HG03045 (cell line): ENCODE results near the gene FRG1.
"Not testable (repeated sequence)": the region's sequence is repeated elsewhere in the genome, so short reads cannot be mapped to it uniquely, and the experiment has no call there.

Experiments used
- ATAC-seq: cut with Tn5 transposase; IDR thresholded peaks from one replicate; pipeline ENCODE4 v1.9.1; 2021; ENCODE audit warnings: mild to moderate bottlenecking, moderate library complexity; ENCODE audit not compliant: unreplicated experiment

FRG1 gene

GRCh38 chr4:189940178-189941004 lies at the start of gene FRG1:
FRG1 (plus strand) TSS chr4:189940872; CDS start chr4:189941010, 138 bp downstream.
- ATAC-seq, result peak; percentile 100

GRCh38 chr4:189897667-189898066 lies 43.0 kb upstream of the FRG1 start:
- no peak for ATAC-seq

- ATAC-seq, result not testable (repeated sequence)
These were observed 41.1 kb upstream of the FRG1 start for GRCh38 chr4:189899481-189900015.

- peak; percentile 79 for ATAC-seq
These were observed 36.1 kb upstream of the FRG1 start for GRCh38 chr4:189904420-189905027.

GRCh38 chr4:189912170-189912569 lies 28.5 kb upstream of the FRG1 start:
- ATAC-seq, result no peak

GRCh38 chr4:189917161-189917891 lies 23.3 kb upstream of the FRG1 start:
- ATAC-seq, result no peak

GRCh38 chr4:189921058-189921457 lies 19.6 kb upstream of the FRG1 start:
- no peak for ATAC-seq

GRCh38 chr4:189926742-189927141 lies 13.9 kb upstream of the FRG1 start:
- ATAC-seq, result not testable (repeated sequence)

GRCh38 chr4:189941005-189941450 lies 356 bp downstream of the FRG1 start:
- ATAC-seq, result no peak

- not testable (repeated sequence) for ATAC-seq
These were observed 1.7 kb downstream of the FRG1 start for GRCh38 chr4:189942412-189942811.

- not testable (repeated sequence) for ATAC-seq
These were observed 3.4 kb downstream of the FRG1 start for GRCh38 chr4:189944077-189944476.

GRCh38 chr4:189946906-189947305 lies 6.2 kb downstream of the FRG1 start:
- ATAC-seq, result not testable (repeated sequence)

- ATAC-seq, result not testable (repeated sequence)
These were observed 7.8 kb downstream of the FRG1 start for GRCh38 chr4:189948486-189948885.

- not testable (repeated sequence) for ATAC-seq
These were observed 28.6 kb downstream of the FRG1 start for GRCh38 chr4:189969291-189969690.

GRCh38 chr4:189973646-189974045 lies 33.0 kb downstream of the FRG1 start:
- ATAC-seq, result no peak

GRCh38 chr4:189974056-189974455 lies 33.4 kb downstream of the FRG1 start:
- ATAC-seq, result no peak

GRCh38 chr4:189979196-189980047 lies 38.8 kb downstream of the FRG1 start:
- ATAC-seq, result no peak

GRCh38 chr4:189980292-189980691 lies 39.6 kb downstream of the FRG1 start:
- not testable (repeated sequence) for ATAC-seq

GRCh38 chr4:189981970-189982369 lies 41.3 kb downstream of the FRG1 start:
- no peak for ATAC-seq

- ATAC-seq, result not testable (repeated sequence)
These were observed 43.3 kb downstream of the FRG1 start for GRCh38 chr4:189983916-189984526.
